A549 (cell line): ENCODE data around the gene TBX15. TPM values are rescaled to one million over a fixed set of nuclear protein-coding genes. Genes with fewer than 3 reads are reported as not detected.

ENCODE experiments used
- ATAC-seq, 2 experiments: fragments of 200-7000 bp in 1 of 2; fragments of >200 bp in 1 of 2; cut with Nextera tagmentation in 1 of 2; cut with Tn5 transposase in 1 of 2; 3 replicates each; pipeline versions ENCODE4 v1.8.0 to v1.9.1; 2018 to 2020; ENCODE audit warnings: mild to moderate bottlenecking in 1 of 2, moderate library complexity in 1 of 2
- CTCF ChIA-PET: fragments of 300-600 bp; sonication (Branson Sonifier 250); formaldehyde crosslinking; extraction: SDS; loops from one replicate; lab custom pipeline; 2021; ENCODE audit warnings: antibody characterized with exemption, inconsistent platforms; lab: Yijun Ruan, JAX
- POLR2A ChIA-PET: fragments of 350-600 bp; formaldehyde crosslinking; extraction: SDS; loops from one replicate; lab custom pipeline; 2021; ENCODE audit warnings: antibody characterized with exemption, inconsistent platforms; lab: Yijun Ruan, JAX
- DNase-seq, 2 experiments: peaks; one replicate each; pipeline versions ENCODE4 v3.0.0 to v3.0.0-alpha.2; 2011 to 2016; ENCODE audit warnings: low read depth in 1 of 2, low spot score in 1 of 2
- FAIRE-seq: peaks from 2 replicates; lab custom pipeline; 2011; peaks lifted over from hg19 to GRCh38; lab: Jason Lieb, UNC
- H3K27ac ChIP-seq, 2 experiments: fragments of >200 bp; sonication (Bioruptor Twin); formaldehyde crosslinking; 3 replicates each; pipeline ENCODE4 v1.5.1; 2016 to 2017
- H3K4me1 ChIP-seq: fragments of >200 bp; sonication (Bioruptor Twin); formaldehyde crosslinking; 3 replicates; pipeline ENCODE4 v1.6.1; 2016
- H3K4me2 ChIP-seq: fragments of >200 bp; sonication (Bioruptor Twin); formaldehyde crosslinking; 3 replicates; pipeline ENCODE4 v1.6.1; 2016
- H3K4me3 ChIP-seq: fragments of >200 bp; sonication (Bioruptor Twin); formaldehyde crosslinking; 3 replicates; pipeline ENCODE4 v1.5.1; 2016
- H3K9me3 ChIP-seq: fragments of >200 bp; sonication (Bioruptor Twin); formaldehyde crosslinking; 3 replicates; pipeline ENCODE4 v1.6.1; 2016
- ATOH8 ChIP-seq: fragments of 250-450 bp; sonication (Bioruptor Pico); IDR thresholded peaks from 2 replicates; pipeline ENCODE4 v1.5.0; 2020; ENCODE audit warnings: low read depth, mild to moderate bottlenecking, moderate library complexity
- BCL3 ChIP-seq: fragments of >200 bp; sonication (Bioruptor Twin); formaldehyde crosslinking; IDR thresholded peaks from 3 replicates; pipeline ENCODE4 v1.6.1; 2016
- CBX2 ChIP-seq: fragments of 200-600 bp; sonication (generic); IDR thresholded peaks from 2 replicates; pipeline ENCODE4 v1.6.1; 2016; ENCODE audit warnings: low read depth, mild to moderate bottlenecking, borderline replicate concordance
- CHD4 ChIP-seq: fragments of 200-600 bp; sonication (generic); IDR thresholded peaks from 2 replicates; pipeline ENCODE4 v1.6.1; 2016; ENCODE audit warnings: antibody characterized with exemption, mild to moderate bottlenecking, borderline replicate concordance
- ELK1 ChIP-seq: fragments of 150-350 bp; IDR thresholded peaks from 2 replicates; pipeline ENCODE4 v1.6.1; 2014; ENCODE audit warnings: low read depth, mild to moderate bottlenecking, low read length
- FOXS1 ChIP-seq: fragments of 250-450 bp; sonication (Bioruptor Pico); IDR thresholded peaks from 2 replicates; pipeline ENCODE4 v1.5.0; 2020; ENCODE audit warnings: mild to moderate bottlenecking, moderate library complexity
- HES2 ChIP-seq: fragments of >200 bp; sonication (Bioruptor Twin); formaldehyde crosslinking; IDR thresholded peaks from 2 replicates; pipeline ENCODE4 v1.6.1; 2016
- HMGXB4 ChIP-seq: fragments of 250-450 bp; sonication (Bioruptor Pico); IDR thresholded peaks from 2 replicates; pipeline ENCODE4 v1.5.0; 2021; ENCODE audit warnings: mild to moderate bottlenecking, moderate library complexity, borderline replicate concordance
- HOXB13 ChIP-seq: fragments of 250-450 bp; sonication (Bioruptor Pico); IDR thresholded peaks from 2 replicates; pipeline ENCODE4 v1.5.0; 2020; ENCODE audit warnings: low read depth, mild to moderate bottlenecking, moderate library complexity
- HOXB5 ChIP-seq: fragments of 250-450 bp; sonication (Bioruptor Pico); IDR thresholded peaks from 2 replicates; pipeline ENCODE4 v1.5.0; 2020; ENCODE audit warnings: mild to moderate bottlenecking, moderate library complexity
- KDM5A ChIP-seq: fragments of 200-600 bp; sonication (generic); IDR thresholded peaks from 2 replicates; pipeline ENCODE4 v1.6.1; 2016; ENCODE audit warnings: antibody characterized with exemption, mild to moderate bottlenecking
- MAFK ChIP-seq: fragments of 450-650 bp; IDR thresholded peaks from 2 replicates; pipeline ENCODE4 v1.6.1; 2014; ENCODE audit not compliant: partially characterized antibody
- MYC ChIP-seq: IDR thresholded peaks from 2 replicates; pipeline ENCODE4 v1.6.1; 2012; ENCODE audit warnings: mild to moderate bottlenecking, inconsistent platforms, low read length, improper control_type of control experiment, borderline replicate concordance
- PBX3 ChIP-seq: IDR thresholded peaks from 2 replicates; pipeline ENCODE4 v1.6.1; 2012
- RCOR1 ChIP-seq: fragments of 150-350 bp; IDR thresholded peaks from 2 replicates; pipeline ENCODE4 v1.6.1; 2014; ENCODE audit warnings: antibody characterized with exemption, low read length, low read depth
- REST ChIP-seq: fragments of 200-600 bp; sonication (generic); IDR thresholded peaks from 2 replicates; pipeline ENCODE4 v1.6.1; 2016; ENCODE audit warnings: antibody characterized with exemption, mild to moderate bottlenecking, moderate library complexity
- RFX5 ChIP-seq: fragments of 450-650 bp; IDR thresholded peaks from 2 replicates; pipeline ENCODE4 v1.7.1; 2014; ENCODE audit warnings: antibody characterized with exemption, mild to moderate bottlenecking, moderate library complexity
- TFCP2L1 ChIP-seq: fragments of 250-450 bp; sonication (Bioruptor Pico); IDR thresholded peaks from 2 replicates; pipeline ENCODE4 v1.5.0; 2021; ENCODE audit warnings: mild to moderate bottlenecking
- ZFP36 ChIP-seq: fragments of 450-650 bp; IDR thresholded peaks from 2 replicates; pipeline ENCODE4 v1.6.1; 2014; ENCODE audit warnings: borderline replicate concordance; ENCODE audit not compliant: partially characterized antibody
- ZNF302 ChIP-seq: fragments of 250-450 bp; sonication (Bioruptor Pico); IDR thresholded peaks from 2 replicates; pipeline ENCODE4 v1.9.0; 2021; ENCODE audit warnings: inconsistent platforms, mild to moderate bottlenecking, moderate library complexity
- WGBS: methylation state at CpG from one replicate; pipeline ENCODE4 v1.1.6; 2017; ENCODE audit errors: missing lambda C conversion rate; 5-methylcytosine and 5-hydroxymethylcytosine counted together
- polyA plus RNA-seq, 4 experiments: library from polyadenylated mRNA; depleted of rRNA in 3 of 4; stranded (reverse); fragments of >200 nt; fragmentation: RNase III in 1 of 4; extraction: RNeasy Plus Mini Kit Qiagen cat#74134 plus additional on column Dnase treatment in 1 of 4; gene quantifications; 2 replicates in 3 of 4; 3 replicates in 1 of 4; pipeline ENCODE4 v1.2.3, GENCODE V29; 2011 to 2017

Gene TBX15
- polyA plus RNA-seq, 2 of the 4 experiments (the other 2 are of a cell fraction), result 0.04 TPM; not detected in 1

- H3K4me2 ChIP-seq, result no peak overlapping the region
- POLR2A ChIA-PET, result no interaction called here
- H3K4me3 ChIP-seq, result no peak overlapping the region
- no peak for FAIRE-seq
- CTCF ChIA-PET, result interaction anchor here (0.7 kb wide), 1 partner anchor 27 kb away, joined by 3 read pairs; no protein-coding TSS in a partner anchor
- no peaks in the 10 kb centered on the region for H3K9me3 ChIP-seq
- H3K4me1 ChIP-seq, result no peaks in the 10 kb centered on the region
- no peak for DNase-seq
- no peak for TF ChIP-seq HMGXB4
- no peak for TF ChIP-seq HOXB13 (CRISPR knock-in tag)
- TF ChIP-seq HES2, result no peak
- TF ChIP-seq ATOH8 (CRISPR knock-in tag), result no peak
- no peak for TF ChIP-seq RFX5
- no peak for TF ChIP-seq ZNF302
- TF ChIP-seq ELK1, result no peak
- no peak for TF ChIP-seq TFCP2L1 (CRISPR knock-in tag)
- TF ChIP-seq FOXS1 (CRISPR knock-in tag), result no peak
- no peak for TF ChIP-seq CBX2
- no peak for TF ChIP-seq MAFK
- no peak for TF ChIP-seq KDM5A
- no peak for TF ChIP-seq REST
- TF ChIP-seq HOXB5 (CRISPR knock-in tag), result no peak
- no peak for TF ChIP-seq ZFP36
- no peak for TF ChIP-seq RCOR1
- ATAC-seq, result no peak
- WGBS, result 56% methylated on average over 1 of the region's 1 CpG
- H3K27ac ChIP-seq, result no peak overlapping the region
Measured at GRCh38 chr1:118981436-118981835, 6.7 kb downstream of the TBX15 start.

GRCh38 chr1:118979754-118980575 is 8.2 kb downstream of the TBX15 start:
- TF ChIP-seq PBX3, result no peak
- TF ChIP-seq MAFK, result no peak
- TF ChIP-seq CHD4, result no peak
- TF ChIP-seq KDM5A, result no peak
- TF ChIP-seq BCL3, result no peak
- TF ChIP-seq ZFP36, result no peak
- TF ChIP-seq MYC, result no peak
- TF ChIP-seq CBX2, result no peak
- Histone ChIP-seq H3K4me2 (no peak overlapping the region), H3K9me3 (no peaks in the 10 kb centered on the region), H3K27ac (no peak overlapping the region), H3K4me3 (no peak overlapping the region), H3K4me1 (no peaks in the 10 kb centered on the region)
- 85% methylated on average over 24 of the region's 59 CpGs for WGBS
- DNase-seq (no peak), ATAC-seq (no peak), FAIRE-seq (no peak)
- POLR2A ChIA-PET, result no interaction called here
- CTCF ChIA-PET, result no interaction called here
